Activated naive CD4-positive, alpha-beta T cell treated with anti-CD3 and anti-CD28 coated beads for 36 hours (primary cell): Measurements from ENCODE around the gene ARFGAP1. TPM values are rescaled to one million over a fixed set of nuclear protein-coding genes. Genes with fewer than 3 reads are reported as not detected.

Experiments used
- CTCF ChIA-PET: fragments of 350-600 bp; sonication (Branson Sonifier 250); formaldehyde crosslinking; loops from one replicate; lab custom pipeline; 2021; ENCODE audit warnings: antibody characterized with exemption; lab: Charles Lee
- DNase-seq: peaks from one replicate; pipeline ENCODE4 v3.0.0-alpha.2; 2020
- H3K27ac Mint-ChIP-seq: one replicate; pipeline ENCODE4 v1.8.0; 2021; ENCODE audit warnings: mild to moderate bottlenecking, mixed read lengths
- H3K27me3 Mint-ChIP-seq: one replicate; pipeline ENCODE4 v1.8.0; 2021; ENCODE audit warnings: low read depth, mixed read lengths
- H3K36me3 Mint-ChIP-seq: one replicate; pipeline ENCODE4 v1.8.0; 2021; ENCODE audit warnings: low read depth, mixed read lengths
- H3K4me1 Mint-ChIP-seq: one replicate; pipeline ENCODE4 v1.8.0; 2021; ENCODE audit warnings: low read depth, mixed read lengths
- H3K4me3 Mint-ChIP-seq: one replicate; pipeline ENCODE4 v1.8.0; 2021; ENCODE audit warnings: mild to moderate bottlenecking, moderate library complexity, mixed read lengths
- H3K9me3 Mint-ChIP-seq: one replicate; pipeline ENCODE4 v1.8.0; 2021; ENCODE audit warnings: mixed read lengths
- intact Hi-C: fragments of 100-400 bp; cut with micrococcal nuclease; formaldehyde crosslinking; loops from one replicate; pipeline ENCODE4 v1.15.1; 2023
- total RNA-seq, 2 experiments: library from RNA; stranded (reverse); gene quantifications; one replicate each; pipeline ENCODE4 v1.2.3, GENCODE V29; 2021

ARFGAP1 gene
- total RNA-seq, 2 experiments from 2014 or later: 82.4 to 89.4 TPM

GRCh38 chr20:63318391-63319163, 46.0 kb downstream of the ARFGAP1 start:
- H3K9me3 Mint-ChIP-seq: no peaks in the 10 kb centered on the region

GRCh38 chr20:63319164-63320040, 46.8 kb downstream of the ARFGAP1 start:
- no peaks in the 10 kb centered on the region for H3K4me1 Mint-ChIP-seq
- H3K36me3 Mint-ChIP-seq: no peaks in the 10 kb centered on the region
- H3K27ac Mint-ChIP-seq: no peak overlapping the region
- no peak overlapping the region for H3K4me3 Mint-ChIP-seq
- DNase-seq: peak; percentile 2
- H3K27me3 Mint-ChIP-seq: peaks cover 3% of the 10 kb centered on the region
- H3K9me3 Mint-ChIP-seq: no peaks in the 10 kb centered on the region
- intact Hi-C loops: no loop called here
- CTCF ChIA-PET: no interaction called here

More at GRCh38 chr20:63318391-63319163, 46.0 kb downstream of the ARFGAP1 start:
- intact Hi-C loops: no loop called here
- no peaks in the 10 kb centered on the region for H3K36me3 Mint-ChIP-seq
- CTCF ChIA-PET: no interaction called here
- H3K4me3 Mint-ChIP-seq: no peak overlapping the region
- H3K27ac Mint-ChIP-seq: no peak overlapping the region
- no peaks in the 10 kb centered on the region for H3K4me1 Mint-ChIP-seq
- peaks cover 3% of the 10 kb centered on the region for H3K27me3 Mint-ChIP-seq
- peak; percentile 2 for DNase-seq

- DNase-seq: peak; percentile 2
- no peaks in the 10 kb centered on the region for H3K36me3 Mint-ChIP-seq
- intact Hi-C loops: no loop called here
Observed at GRCh38 chr20:63320041-63320511, 47.5 kb downstream of the ARFGAP1 start.

GRCh38 chr20:63320616-63321147, 48.1 kb downstream of the ARFGAP1 start:
- Mint-ChIP-seq H3K4me3 (no peak overlapping the region), H3K27ac (no peak overlapping the region), H3K9me3 (no peaks in the 10 kb centered on the region), H3K4me1 (no peaks in the 10 kb centered on the region), H3K36me3 (no peaks in the 10 kb centered on the region), H3K27me3 (peaks cover 3% of the 10 kb centered on the region)
- intact Hi-C loops: no loop called here
- CTCF ChIA-PET: no interaction called here
- DNase-seq: peak; percentile 2

More at GRCh38 chr20:63320041-63320511, 47.5 kb downstream of the ARFGAP1 start:
- H3K9me3 Mint-ChIP-seq: no peaks in the 10 kb centered on the region
- CTCF ChIA-PET: no interaction called here
- no peaks in the 10 kb centered on the region for H3K4me1 Mint-ChIP-seq
- no peak overlapping the region for H3K27ac Mint-ChIP-seq
- H3K27me3 Mint-ChIP-seq: peaks cover 3% of the 10 kb centered on the region
- no peak overlapping the region for H3K4me3 Mint-ChIP-seq

DNA sequence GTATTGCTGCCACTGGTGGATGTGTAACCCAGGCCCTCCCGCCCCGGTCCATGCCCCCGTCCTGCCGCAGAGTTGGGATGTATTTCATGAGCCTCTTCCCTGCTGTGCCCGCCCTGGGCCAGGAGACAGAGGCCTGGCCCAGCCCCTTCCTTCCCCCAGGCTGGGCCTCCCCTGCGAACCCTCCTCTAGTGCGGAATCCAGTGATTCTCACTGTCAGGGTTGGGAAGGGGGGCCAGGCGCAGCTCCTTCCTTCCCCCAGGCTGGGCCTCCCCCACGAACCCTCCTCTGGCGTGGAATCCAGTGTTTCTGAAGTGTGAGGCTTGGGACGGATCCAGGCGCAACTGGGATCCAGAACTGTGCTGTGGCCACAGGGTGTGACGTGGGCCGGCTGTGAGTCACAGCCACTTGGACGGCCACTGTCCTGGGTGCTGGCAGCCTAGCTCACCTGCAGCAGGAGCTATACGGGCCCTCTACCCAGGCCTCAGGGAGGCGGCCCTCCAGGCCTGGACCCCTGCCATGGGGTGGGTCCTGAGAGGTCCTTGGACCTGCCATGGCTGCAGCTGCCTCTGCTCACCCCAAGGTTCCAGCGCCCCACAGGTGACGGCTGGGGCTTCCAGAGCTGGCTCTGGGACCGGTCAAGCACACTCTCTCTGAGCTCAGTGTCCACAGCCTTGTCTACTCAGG, 48.7 kb downstream of the ARFGAP1 start:
- CTCF ChIA-PET: interaction anchor here (0.5 kb wide), 1 partner anchor 153 kb away, joined by 3 read pairs; no protein-coding TSS in a partner anchor
- H3K27me3 Mint-ChIP-seq: peaks cover 3% of the 10 kb centered on the region
- DNase-seq: peak; percentile 2
- intact Hi-C loops: no loop called here
- H3K4me1 Mint-ChIP-seq: peaks cover 2% of the 10 kb centered on the region
- no peak overlapping the region for H3K4me3 Mint-ChIP-seq
- no peaks in the 10 kb centered on the region for H3K36me3 Mint-ChIP-seq
- no peaks in the 10 kb centered on the region for H3K9me3 Mint-ChIP-seq
- no peak overlapping the region for H3K27ac Mint-ChIP-seq

- intact Hi-C loops: no loop called here
- H3K9me3 Mint-ChIP-seq: no peaks in the 10 kb centered on the region
- peak; percentile 2 for DNase-seq
- H3K27me3 Mint-ChIP-seq: peaks cover 3% of the 10 kb centered on the region
- CTCF ChIA-PET: no interaction called here
- H3K27ac Mint-ChIP-seq: no peak overlapping the region
- no peak overlapping the region for H3K4me3 Mint-ChIP-seq
- H3K36me3 Mint-ChIP-seq: no peaks in the 10 kb centered on the region
- H3K4me1 Mint-ChIP-seq: peaks cover 5% of the 10 kb centered on the region
Observed at GRCh38 chr20:63322146-63322932, 49.7 kb downstream of the ARFGAP1 start.

DNA sequence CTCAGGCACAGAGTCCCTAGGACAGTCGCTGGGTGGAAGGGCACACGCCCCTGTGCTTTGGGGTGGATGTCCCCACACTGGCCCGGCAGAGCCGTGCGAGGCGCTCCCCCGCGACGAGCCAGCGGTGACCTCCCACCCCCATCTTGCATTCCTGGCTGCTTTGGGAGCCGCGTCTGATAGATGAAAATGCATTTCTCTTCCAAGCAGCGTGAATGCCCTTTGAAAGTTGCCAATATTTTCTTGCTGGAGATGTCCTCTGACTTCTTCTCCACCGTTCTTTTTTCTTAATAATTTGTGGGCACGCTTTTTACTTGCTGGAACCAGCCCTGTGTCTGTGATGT, 50.3 kb downstream of the ARFGAP1 start:
- H3K4me3 Mint-ChIP-seq: no peak overlapping the region
- no peaks in the 10 kb centered on the region for H3K36me3 Mint-ChIP-seq
- H3K4me1 Mint-ChIP-seq: peaks cover 5% of the 10 kb centered on the region
- no peaks in the 10 kb centered on the region for H3K9me3 Mint-ChIP-seq
- intact Hi-C loops: no loop called here
- CTCF ChIA-PET: no interaction called here
- H3K27me3 Mint-ChIP-seq: peaks cover 3% of the 10 kb centered on the region
- peak; percentile 0 for DNase-seq
- H3K27ac Mint-ChIP-seq: no peak overlapping the region

GRCh38 chr20:63323357-63323981, 50.9 kb downstream of the ARFGAP1 start:
- intact Hi-C loops: no loop called here
- no peak for DNase-seq
- H3K36me3 Mint-ChIP-seq: no peaks in the 10 kb centered on the region
- H3K27ac Mint-ChIP-seq: no peak overlapping the region
- CTCF ChIA-PET: no interaction called here
- peaks cover 3% of the 10 kb centered on the region for H3K27me3 Mint-ChIP-seq
- H3K9me3 Mint-ChIP-seq: no peaks in the 10 kb centered on the region
- H3K4me3 Mint-ChIP-seq: no peak overlapping the region
- H3K4me1 Mint-ChIP-seq: peaks cover 5% of the 10 kb centered on the region

GRCh38 chr20:63325021-63325471, 52.4 kb downstream of the ARFGAP1 start:
- intact Hi-C loops: no loop called here
- no peak overlapping the region for H3K4me3 Mint-ChIP-seq
- peaks cover 3% of the 10 kb centered on the region for H3K27me3 Mint-ChIP-seq
- H3K4me1 Mint-ChIP-seq: peaks cover 5% of the 10 kb centered on the region
- H3K9me3 Mint-ChIP-seq: no peaks in the 10 kb centered on the region
- no peak for DNase-seq
- CTCF ChIA-PET: no interaction called here
- no peak overlapping the region for H3K27ac Mint-ChIP-seq
- H3K36me3 Mint-ChIP-seq: no peaks in the 10 kb centered on the region

- no peak for DNase-seq
- intact Hi-C loops: no loop called here
- H3K36me3 Mint-ChIP-seq: no peaks in the 10 kb centered on the region
- peaks cover 5% of the 10 kb centered on the region for H3K4me1 Mint-ChIP-seq
- CTCF ChIA-PET: no interaction called here
- H3K27me3 Mint-ChIP-seq: peaks cover 3% of the 10 kb centered on the region
- no peak overlapping the region for H3K27ac Mint-ChIP-seq
- H3K9me3 Mint-ChIP-seq: no peaks in the 10 kb centered on the region
- H3K4me3 Mint-ChIP-seq: no peak overlapping the region
Observed at GRCh38 chr20:63325554-63326313, 53.1 kb downstream of the ARFGAP1 start.
